Adrenal gland (tissue), 9 donors: Measurements from ENCODE around the gene LOC128125822.

Experiments
- DNase-seq, 7 donors: peaks; one replicate each; pipeline ENCODE4 v3.0.0-alpha.2; 2019 to 2020
- H3K27ac ChIP-seq, 5 donors: fragments of 200-600 bp; sonication (generic) in 4 of 5; 1 replicate in 3 of 5; 2 replicates in 2 of 5; pipeline versions ENCODE4 v1.5.1 to v1.8.0; 2016 to 2020; ENCODE audit warnings: mild to moderate bottlenecking in 1 of 5
- H3K27me3 ChIP-seq: fragments of 200-600 bp; 2 replicates; pipeline ENCODE4 v1.8.0; 2021
- H3K36me3 ChIP-seq, 2 donors: fragments of 200-600 bp; replicated peaks in 1 of 2; 1 replicate in 1 of 2; 2 replicates in 1 of 2; pipeline versions ENCODE4 v1.5.1 to v1.8.0; 2018 to 2022
- H3K4me1 ChIP-seq, 2 donors: fragments of 200-600 bp; replicated peaks in 1 of 2; 1 replicate in 1 of 2; 2 replicates in 1 of 2; pipeline versions ENCODE4 v1.5.1 to v1.8.0; 2018 to 2021
- H3K4me3 ChIP-seq, 4 donors: fragments of 200-600 bp; sonication (generic) in 3 of 4; one replicate each; pipeline ENCODE4 v1.5.1; 2016 to 2018
- H3K9me3 ChIP-seq, 3 donors: fragments of 200-600 bp; sonication (generic) in 1 of 3; replicated peaks in 1 of 3; 1 replicate in 2 of 3; 2 replicates in 1 of 3; pipeline versions ENCODE4 v1.5.1 to v1.8.0; 2016 to 2021
- CTCF ChIP-seq, 6 experiments: fragments of 450-650 bp in 4 of 6; fragments of 200-600 bp in 2 of 6; sonication (generic) in 1 of 6; IDR thresholded peaks; 1 replicate in 5 of 6; 2 replicates in 1 of 6; pipeline versions ENCODE4 v1.5.1 to v1.8.0; 2016 to 2021; ENCODE audit warnings: antibody characterized with exemption in 6 of 6, mild to moderate bottlenecking in 2 of 6, moderate library complexity in 1 of 6
- POLR2A ChIP-seq, 2 donors: fragments of 450-650 bp; IDR thresholded peaks; one replicate each; pipeline ENCODE4 v1.6.1; 2017; ENCODE audit warnings: antibody characterized with exemption in 2 of 2, mild to moderate bottlenecking in 2 of 2, moderate library complexity in 1 of 2
- WGBS, 4 donors: extraction: QIAGEN DNeasy Blood & Tissue Kit in 2 of 4; methylation state at CpG; one replicate each; pipeline versions ENCODE4 v1.1.5 to v1.1.7; 2013 to 2017; 5-methylcytosine and 5-hydroxymethylcytosine counted together
- intact Hi-C, 2 donors: fragments of 100-400 bp; cut with DNase I; formaldehyde crosslinking; loops; one replicate each; pipeline versions ENCODE4 v1.14.1 to v1.15.0; 2022 to 2023
- donor health status: healthy with polysubstance abuse.
- donor health status: Bipolar disorder and iron deficiency.
- donor health status: DM: yes; HTN: yes; CAD: no.
- donor health status: DM: no; HTN: no; CAD: no.
- donor health status: DM: no; HTN: no; CAD: no.

LOC128125822 gene

GRCh38 chr6:63576985-63577712 is 4.9 kb downstream of the LOC128125822 start:
- no peak for DNase-seq
- Histone ChIP-seq H3K36me3 (peaks cover 0 to 56% of the 10 kb centered on the region in 2 donors), H3K9me3 (no peaks in the 10 kb centered on the region), H3K27me3 (no peaks in the 10 kb centered on the region), H3K27ac (no peak overlapping the region), H3K4me3 (no peak overlapping the region), H3K4me1 (peaks cover 8 to 35% of the 10 kb centered on the region in 2 donors)
- 93 to 97% (median 94%) methylated on average over 5 of the region's 5 CpGs for WGBS, 4 donors
- TF ChIP-seq POLR2A (IDR thresholded peaks at IDR 0.05) = no peak
- TF ChIP-seq CTCF (IDR thresholded peaks at IDR 0.05) = no peak
- intact Hi-C loops = loop anchor here in 1 of 2 donors (10.0 kb wide), 1 partner anchor 222 kb away; no protein-coding TSS in a partner anchor

GRCh38 chr6:63578757-63579156 is 6.5 kb downstream of the LOC128125822 start:
- Histone ChIP-seq H3K4me3 (no peak overlapping the region), H3K36me3 (peaks cover 0 to 62% of the 10 kb centered on the region in 2 donors), H3K27me3 (no peaks in the 10 kb centered on the region), H3K9me3 (no peaks in the 10 kb centered on the region), H3K27ac (no peak overlapping the region), H3K4me1 (peaks cover 8 to 35% of the 10 kb centered on the region in 2 donors)
- no peak for TF ChIP-seq POLR2A (IDR thresholded peaks at IDR 0.05)
- no peak for TF ChIP-seq CTCF (IDR thresholded peaks at IDR 0.05)
- intact Hi-C loops = loop anchor here in 1 of 2 donors (10.0 kb wide), 1 partner anchor 224 kb away; no protein-coding TSS in a partner anchor
- no peak for DNase-seq
- 94 to 99% (median 98%) methylated on average over 2 of the region's 2 CpGs for WGBS, 4 donors

- Histone ChIP-seq H3K27ac (no peak overlapping the region), H3K4me1 (peaks cover 8 to 23% of the 10 kb centered on the region in 2 donors), H3K4me3 (no peak overlapping the region), H3K36me3 (peaks cover 0 to 62% of the 10 kb centered on the region in 2 donors), H3K27me3 (no peaks in the 10 kb centered on the region), H3K9me3 (no peaks in the 10 kb centered on the region)
- intact Hi-C loops = loop anchor here in 1 of 2 donors (10.0 kb wide), 1 partner anchor 225 kb away; no protein-coding TSS in a partner anchor
- DNase-seq = no peak
- TF ChIP-seq CTCF (IDR thresholded peaks at IDR 0.05) = no peak
- WGBS, 4 donors = 94 to 96% (median 96%) methylated on average over 6 of the region's 6 CpGs
These were observed 7.8 kb downstream of the LOC128125822 start for GRCh38 chr6:63579937-63580703.

GRCh38 chr6:63580704-63580961 is 8.4 kb downstream of the LOC128125822 start:
- no peaks in the 10 kb centered on the region for H3K9me3 ChIP-seq
- no peak for DNase-seq
- H3K36me3 ChIP-seq = peaks cover 0 to 62% of the 10 kb centered on the region in 2 donors
- WGBS, 4 donors = 89 to 94% (median 92%) methylated on average over 3 of the region's 3 CpGs
- H3K4me1 ChIP-seq = peaks cover 6 to 18% of the 10 kb centered on the region in 2 donors
- no peak overlapping the region for H3K27ac ChIP-seq
- no peak overlapping the region for H3K4me3 ChIP-seq
- TF ChIP-seq POLR2A (IDR thresholded peaks at IDR 0.05) (no peak), CTCF (IDR thresholded peaks at IDR 0.05) (no peak)
- H3K27me3 ChIP-seq = no peaks in the 10 kb centered on the region
- intact Hi-C loops = no loop called here
